DND-41 (cell line): ENCODE results near the gene LRRC28.
A peak's percentile ranks its signal among the peaks of the same experiment; 100 is the strongest.

Experiments used
- ATAC-seq: fragments of 200-7000 bp; cut with Tn5 transposase; 3 replicates; pipeline ENCODE4 v1.9.1; 2021; ENCODE audit warnings: low read depth; ENCODE audit not compliant: insufficient read depth
- DNase-seq: peaks from one replicate; pipeline ENCODE4 v3.0.0-alpha.2; 2020
- H2AFZ ChIP-seq: 2 replicates; pipeline ENCODE4 v1.6.0; 2012; ENCODE audit warnings: low read depth, low read length
- H3K27ac ChIP-seq: 2 replicates; pipeline ENCODE4 v1.5.1; 2012; ENCODE audit warnings: low read length, inconsistent platforms
- H3K27me3 ChIP-seq: fragments of 200-600 bp; sonication (generic); 2 replicates; pipeline ENCODE4 v1.6.0; 2012; ENCODE audit warnings: low read length, mild to moderate bottlenecking, inconsistent platforms; ENCODE audit not compliant: insufficient read depth, poor library complexity
- H3K36me3 ChIP-seq: 2 replicates; pipeline ENCODE4 v1.5.1; 2012; ENCODE audit warnings: low read length, inconsistent platforms; ENCODE audit not compliant: insufficient read depth
- H3K4me1 ChIP-seq: 2 replicates; pipeline ENCODE4 v1.5.1; 2012; ENCODE audit warnings: mild to moderate bottlenecking, low read length; ENCODE audit not compliant: insufficient read depth
- H3K4me2 ChIP-seq: 2 replicates; pipeline ENCODE4 v1.6.0; 2012; ENCODE audit warnings: mild to moderate bottlenecking, moderate library complexity, low read length, inconsistent platforms; ENCODE audit not compliant: insufficient read depth
- H3K4me3 ChIP-seq, 2 experiments: fragments of 200-600 bp in 1 of 2; shearing (Covaris generic) in 1 of 2; 2 replicates each; pipeline ENCODE4 v1.5.1; 2012 to 2016; ENCODE audit warnings: inconsistent platforms in 2 of 2, low read length in 2 of 2, mild to moderate bottlenecking in 2 of 2, low read depth in 1 of 2, moderate library complexity in 1 of 2
- H3K79me2 ChIP-seq: 2 replicates; pipeline ENCODE4 v1.6.0; 2012; ENCODE audit warnings: low read length, inconsistent platforms; ENCODE audit not compliant: insufficient read depth
- H3K9ac ChIP-seq: 2 replicates; pipeline ENCODE4 v1.6.0; 2012; ENCODE audit warnings: low read depth, mild to moderate bottlenecking, inconsistent platforms, low read length, moderate library complexity
- H3K9me3 ChIP-seq: 2 replicates; pipeline ENCODE4 v1.5.1; 2012; ENCODE audit warnings: low read length, moderate library complexity, mild to moderate bottlenecking, inconsistent platforms; ENCODE audit not compliant: insufficient read depth, severe bottlenecking
- H4K20me1 ChIP-seq: 2 replicates; pipeline ENCODE4 v1.6.0; 2012; ENCODE audit warnings: low read length; ENCODE audit not compliant: insufficient read depth
- CTCF ChIP-seq: IDR thresholded peaks from 2 replicates; pipeline ENCODE4 v1.5.1; 2012; ENCODE audit warnings: borderline replicate concordance, low read length, moderate library complexity, mild to moderate bottlenecking; ENCODE audit not compliant: poor library complexity, severe bottlenecking; ENCODE audit errors: extremely low read depth
- EZH2 ChIP-seq: IDR thresholded peaks from 3 replicates; pipeline ENCODE4 v1.6.1; 2012; ENCODE audit warnings: borderline replicate concordance, low read depth, mild to moderate bottlenecking, moderate library complexity, low read length, inconsistent platforms; ENCODE audit not compliant: severe bottlenecking

The LRRC28 gene

GRCh38 chr15:99265541-99266070, 14.3 kb downstream of the LRRC28 start:
- H3K79me2 ChIP-seq: no peaks in the 10 kb centered on the region
- H3K27me3 ChIP-seq: no peaks in the 10 kb centered on the region
- no peak overlapping the region for H3K4me2 ChIP-seq
- no peak overlapping the region for H3K4me3 ChIP-seq
- no peaks in the 10 kb centered on the region for H3K9me3 ChIP-seq
- H2AFZ ChIP-seq: no peak overlapping the region
- H4K20me1 ChIP-seq: no peaks in the 10 kb centered on the region
- no peak for ATAC-seq
- DNase-seq: no peak
- no peaks in the 10 kb centered on the region for H3K36me3 ChIP-seq
- TF ChIP-seq CTCF (no peak), EZH2 (no peak)
- no peak overlapping the region for H3K9ac ChIP-seq
- H3K27ac ChIP-seq: no peak overlapping the region
- no peaks in the 10 kb centered on the region for H3K4me1 ChIP-seq

- no peak for ATAC-seq
- 0 out of 2 replicates have a peak, but pooled peaks cover under 1% of the 10 kb centered on the region for H3K4me1 ChIP-seq
- H3K27me3 ChIP-seq: no peaks in the 10 kb centered on the region
- no peak for DNase-seq
- H3K79me2 ChIP-seq: no peaks in the 10 kb centered on the region
- H3K36me3 ChIP-seq: no peaks in the 10 kb centered on the region
- H3K9ac ChIP-seq: no peak overlapping the region
- no peak overlapping the region for H2AFZ ChIP-seq
- H4K20me1 ChIP-seq: no peaks in the 10 kb centered on the region
- no peak overlapping the region for H3K27ac ChIP-seq
- no peak overlapping the region for H3K4me3 ChIP-seq
- no peak for TF ChIP-seq CTCF
- no peak overlapping the region for H3K4me2 ChIP-seq
- no peaks in the 10 kb centered on the region for H3K9me3 ChIP-seq
Observed at GRCh38 chr15:99267957-99268356, 16.7 kb downstream of the LRRC28 start.

GRCh38 chr15:99268431-99268830, 17.1 kb downstream of the LRRC28 start:
- no peak for TF ChIP-seq EZH2
- Histone ChIP-seq H4K20me1 (no peaks in the 10 kb centered on the region), H3K4me3 (no peak overlapping the region), H2AFZ (no peak overlapping the region), H3K36me3 (no peaks in the 10 kb centered on the region), H3K4me2 (no peak overlapping the region), H3K4me1 (peaks cover 5% of the 10 kb centered on the region; the same call in 1 of the 2 replicates), H3K9ac (no peak overlapping the region), H3K27ac (no peak overlapping the region), H3K9me3 (no peaks in the 10 kb centered on the region), H3K27me3 (no peaks in the 10 kb centered on the region), H3K79me2 (no peaks in the 10 kb centered on the region)
- DNase-seq: no peak
- ATAC-seq: no peak

- ATAC-seq (no peak), DNase-seq (no peak)
- H3K9me3 ChIP-seq: no peaks in the 10 kb centered on the region
- H3K27ac ChIP-seq: 0 out of 2 replicates have a peak overlapping the region, but pooled peaks have one; percentile 22
- no peaks in the 10 kb centered on the region for H3K27me3 ChIP-seq
- H4K20me1 ChIP-seq: no peaks in the 10 kb centered on the region
- peaks cover 3% of the 10 kb centered on the region; the same call in 1 of the 2 replicates for H3K36me3 ChIP-seq
- no peak overlapping the region for H3K4me2 ChIP-seq
- TF ChIP-seq EZH2: no peak
- no peak for TF ChIP-seq CTCF
- H3K4me3 ChIP-seq: no peak overlapping the region
- H3K4me1 ChIP-seq: peaks cover 43% of the 10 kb centered on the region
- H3K79me2 ChIP-seq: peaks cover 18% of the 10 kb centered on the region; the same call in 1 of the 2 replicates
- H2AFZ ChIP-seq: no peak overlapping the region
- no peak overlapping the region for H3K9ac ChIP-seq
Observed at GRCh38 chr15:99273801-99274200, 22.5 kb downstream of the LRRC28 start.
